Renal cortex interstitium (tissue), 11 donors: ENCODE data around the gene ARHGAP24. TPM values are rescaled to one million over a fixed set of nuclear protein-coding genes. Genes with fewer than 3 reads are reported as not detected.
A peak's percentile ranks its signal among the peaks of the same experiment; 100 is the strongest.
"Not testable (repeated sequence)": the region's sequence is repeated elsewhere in the genome, so short reads cannot be mapped to it uniquely, and the experiment has no call there.

Experiments used
- DNase-seq, 11 donors: peaks; one replicate each; pipeline ENCODE4 v3.0.0-alpha.2; 2013; ENCODE audit warnings: low read depth in 9 of 11, low spot score in 4 of 11; ENCODE audit errors: extremely low read depth in 1 of 11
- polyA plus RNA-seq, 3 donors: library from polyadenylated mRNA; unstranded; fragments of 120-200 nt; gene quantifications; one replicate each; pipeline ENCODE4 v1.2.1, GENCODE V29; 2013; ENCODE audit not compliant: insufficient read length in 3 of 3

Gene ARHGAP24
- polyA plus RNA-seq, 3 donors = 101 to 124 (median 118) TPM

DNA sequence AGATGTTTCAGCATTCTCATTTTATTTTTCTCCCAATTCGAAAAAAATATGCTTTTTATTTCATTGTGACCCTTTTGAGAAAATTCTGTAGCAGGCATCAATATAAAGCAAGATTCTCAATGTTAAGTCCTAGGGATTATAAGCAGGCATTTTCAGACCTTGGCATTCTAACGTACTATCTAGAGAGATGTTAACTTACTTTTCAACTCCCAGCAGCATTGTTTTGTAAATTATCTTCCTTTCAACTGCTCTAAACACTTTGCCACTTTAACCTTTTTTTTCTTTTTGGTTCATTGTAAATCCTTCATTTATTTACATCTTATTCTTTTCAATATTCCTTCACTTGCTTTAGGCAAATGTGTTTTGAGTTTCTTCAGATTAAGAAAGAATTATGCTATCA, 333.2 kb downstream of the ARHGAP24 start:
- no peak for DNase-seq

DNA sequence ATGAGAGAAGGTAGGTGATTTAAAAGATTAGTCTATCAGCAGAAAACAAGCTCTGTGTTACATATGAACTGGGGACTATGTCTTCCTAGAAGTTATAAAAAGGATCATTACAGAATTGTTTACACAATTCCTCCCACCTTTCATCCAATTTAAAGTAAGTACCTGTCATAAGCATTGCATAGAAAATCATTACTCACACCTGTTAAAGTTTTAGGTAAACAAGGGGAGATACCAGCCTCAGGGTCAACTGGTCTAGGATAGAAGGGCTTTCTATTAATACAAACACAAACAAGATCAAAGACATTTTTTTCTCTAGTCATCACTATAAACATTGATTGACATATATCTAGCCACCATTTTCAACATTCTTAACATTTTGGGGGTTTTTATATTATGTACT, 333.9 kb downstream of the ARHGAP24 start:
- DNase-seq = no peak

DNA sequence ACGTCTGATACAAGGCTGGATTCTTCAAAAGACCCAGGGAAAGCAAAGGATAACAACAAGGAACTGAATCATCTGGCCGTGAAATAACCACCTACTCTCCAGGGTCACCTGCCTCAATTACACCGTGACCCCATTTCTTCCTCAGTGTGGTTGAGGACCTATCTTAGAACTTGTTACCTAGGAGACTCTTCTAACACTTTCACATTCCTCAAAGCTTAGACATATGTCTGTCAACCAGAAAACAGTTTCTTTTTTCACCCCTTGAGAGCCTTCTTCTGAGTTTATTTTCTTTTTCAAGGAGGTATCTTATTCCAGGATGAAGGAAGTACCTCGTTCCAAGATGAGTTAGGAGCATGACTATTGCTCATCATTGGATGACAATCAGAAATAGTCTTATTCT, 337.8 kb downstream of the ARHGAP24 start:
- DNase-seq = no peak

DNA sequence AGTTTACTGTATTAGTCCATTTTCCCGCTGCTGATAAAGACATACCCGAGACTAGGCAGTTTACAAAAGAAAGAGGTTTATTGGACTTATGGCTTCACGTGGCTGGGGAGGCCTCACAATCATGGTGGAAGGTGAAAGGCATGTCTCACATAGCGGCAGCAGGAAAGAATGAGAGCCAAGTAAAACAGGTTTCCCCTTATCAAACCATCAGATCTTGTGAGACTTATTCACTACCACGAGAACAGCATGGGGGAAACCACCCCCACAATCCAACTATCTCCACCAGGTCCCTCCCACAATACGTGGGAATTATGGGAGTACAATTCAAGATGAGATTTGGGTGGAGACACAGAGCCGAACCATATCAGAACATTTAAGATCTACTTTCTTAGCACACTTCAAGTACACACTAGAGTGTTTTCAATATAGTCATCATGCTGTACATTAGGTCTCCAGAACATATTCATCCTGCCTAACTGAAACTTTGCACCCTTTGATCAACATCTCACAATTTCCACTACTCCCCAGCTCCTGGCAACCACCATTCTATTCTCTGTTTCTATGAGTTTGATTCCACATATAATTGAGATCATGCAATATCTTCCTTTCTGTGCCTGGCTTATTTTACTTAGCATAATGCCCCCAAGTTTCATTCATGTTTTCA, 341.0 kb downstream of the ARHGAP24 start:
- no peak for DNase-seq

DNA sequence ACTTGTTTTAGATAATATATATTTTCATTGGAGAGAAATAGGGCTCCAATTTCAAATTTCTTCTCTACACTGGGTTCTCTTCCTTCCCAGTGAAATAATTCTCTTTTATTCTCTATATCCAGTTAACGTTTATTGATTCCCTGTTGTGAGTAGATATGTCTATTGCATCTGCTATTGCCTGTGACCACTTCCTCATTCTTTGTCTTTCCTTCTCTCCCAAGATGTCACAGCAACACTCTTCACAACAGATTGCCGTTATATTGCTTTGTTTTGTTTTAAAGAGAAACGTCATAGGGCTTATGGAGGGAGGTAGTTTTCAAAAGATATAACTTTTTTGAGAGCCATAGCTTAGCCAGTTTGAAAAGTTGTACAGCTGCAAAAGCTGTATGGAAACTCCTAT, 343.8 kb downstream of the ARHGAP24 start:
- DNase-seq = no peak

DNA sequence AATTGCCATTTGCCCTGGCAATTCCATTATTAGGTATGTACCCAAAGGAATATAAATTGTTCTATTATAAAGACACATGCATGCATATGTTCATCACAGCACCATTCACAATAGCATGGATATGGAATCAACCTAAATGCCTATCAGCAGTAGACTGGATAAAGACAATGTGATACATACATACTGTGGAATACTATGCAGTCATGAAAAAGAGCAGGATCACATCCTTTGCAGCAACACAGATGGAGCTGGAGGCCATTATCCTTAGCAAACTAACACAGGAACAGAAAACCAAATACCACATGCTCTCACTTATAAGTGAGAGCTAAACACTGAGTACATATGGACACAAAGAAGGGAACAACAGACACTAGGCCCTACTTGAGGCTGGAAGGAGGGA, 345.2 kb downstream of the ARHGAP24 start:
- not testable (repeated sequence) for DNase-seq

DNA sequence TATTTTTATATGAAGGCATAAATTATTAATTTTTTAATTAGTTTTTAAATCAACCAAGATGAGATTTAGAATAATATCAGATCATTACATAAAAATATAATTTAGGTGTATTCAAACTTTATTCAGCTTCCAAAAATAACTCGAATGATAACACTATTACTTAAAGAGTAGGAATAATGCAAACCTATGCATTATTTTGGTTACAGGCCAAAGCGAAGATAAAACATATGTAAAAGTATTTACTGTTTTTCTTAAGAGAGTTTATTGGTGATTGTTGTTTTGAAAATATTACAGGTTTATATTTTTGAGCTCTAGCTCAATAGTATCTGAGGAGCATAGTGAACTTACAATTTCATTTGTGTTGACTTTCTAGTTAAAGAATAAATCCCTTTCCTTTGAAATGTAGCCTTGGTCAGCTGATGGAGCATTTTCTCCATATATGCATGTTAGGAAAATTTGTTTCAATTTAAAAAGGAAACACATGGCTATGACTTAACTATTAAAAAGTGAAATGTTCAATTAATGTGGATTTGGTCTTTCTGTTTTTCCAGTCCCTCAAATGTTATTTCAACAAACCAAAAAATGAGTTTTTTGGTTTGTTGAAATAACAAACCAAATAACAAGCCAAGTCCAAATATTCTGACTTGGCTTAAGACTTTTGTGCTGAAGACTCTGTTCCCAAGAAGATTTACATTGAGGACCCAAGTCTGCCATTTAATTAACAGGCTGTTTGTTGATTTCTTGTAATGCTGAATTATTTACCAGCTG, 346.9 kb downstream of the ARHGAP24 start:
- DNase-seq = no peak

DNA sequence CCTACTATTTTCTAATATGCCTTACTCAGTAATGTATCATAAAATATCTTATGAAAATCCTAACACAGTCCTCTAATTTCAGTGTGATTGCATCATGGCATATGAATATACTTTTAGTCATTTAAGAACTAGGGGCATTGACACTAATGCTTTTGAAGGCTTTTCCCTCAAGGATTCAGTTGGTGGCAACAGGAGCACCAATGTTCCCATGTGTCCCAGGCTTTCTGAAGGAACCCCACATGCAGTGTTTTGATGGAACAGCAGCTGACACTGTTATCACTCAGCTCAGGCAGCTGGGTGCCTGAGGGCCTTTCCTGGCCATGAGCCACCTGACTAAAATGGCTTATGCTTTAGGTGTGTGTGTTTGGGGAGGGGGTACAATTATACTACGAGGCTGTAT, 348.3 kb downstream of the ARHGAP24 start:
- no peak for DNase-seq

DNA sequence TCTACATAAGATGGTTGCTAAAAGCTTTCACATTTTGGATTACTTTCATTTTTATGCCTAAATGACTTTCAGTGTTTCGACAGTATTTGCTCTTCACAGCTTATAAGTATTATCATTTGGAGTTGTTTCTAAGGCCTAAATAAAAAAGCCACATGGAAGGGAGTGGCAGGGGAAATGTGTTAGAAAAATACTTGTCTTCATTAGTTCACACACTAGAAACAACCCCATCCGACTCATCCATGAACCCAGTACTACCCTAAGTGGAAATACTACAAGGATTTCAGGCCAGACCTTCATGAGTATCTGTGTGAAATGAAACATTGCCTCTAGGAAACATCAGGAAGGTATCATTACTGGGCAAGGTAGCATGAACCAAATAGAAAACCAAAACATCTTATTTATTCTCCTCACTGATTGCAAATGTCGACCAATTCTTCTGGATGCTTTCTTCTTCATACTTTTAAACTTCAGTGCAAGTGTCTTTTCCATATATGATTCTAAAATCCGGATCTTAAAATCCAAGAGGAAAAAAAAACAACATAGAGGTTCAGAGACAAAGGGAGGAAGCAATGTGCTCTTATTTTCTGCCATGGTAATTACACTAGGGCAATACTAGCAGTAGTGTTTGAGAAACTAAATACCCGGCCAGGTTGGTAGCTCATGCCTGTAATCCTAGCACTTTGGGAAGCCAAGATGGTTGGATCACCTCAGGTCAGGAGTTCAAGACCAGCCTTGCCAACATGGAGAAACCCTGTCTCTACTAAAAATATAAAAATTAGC, 349.4 kb downstream of the ARHGAP24 start:
- no peak for DNase-seq

DNA sequence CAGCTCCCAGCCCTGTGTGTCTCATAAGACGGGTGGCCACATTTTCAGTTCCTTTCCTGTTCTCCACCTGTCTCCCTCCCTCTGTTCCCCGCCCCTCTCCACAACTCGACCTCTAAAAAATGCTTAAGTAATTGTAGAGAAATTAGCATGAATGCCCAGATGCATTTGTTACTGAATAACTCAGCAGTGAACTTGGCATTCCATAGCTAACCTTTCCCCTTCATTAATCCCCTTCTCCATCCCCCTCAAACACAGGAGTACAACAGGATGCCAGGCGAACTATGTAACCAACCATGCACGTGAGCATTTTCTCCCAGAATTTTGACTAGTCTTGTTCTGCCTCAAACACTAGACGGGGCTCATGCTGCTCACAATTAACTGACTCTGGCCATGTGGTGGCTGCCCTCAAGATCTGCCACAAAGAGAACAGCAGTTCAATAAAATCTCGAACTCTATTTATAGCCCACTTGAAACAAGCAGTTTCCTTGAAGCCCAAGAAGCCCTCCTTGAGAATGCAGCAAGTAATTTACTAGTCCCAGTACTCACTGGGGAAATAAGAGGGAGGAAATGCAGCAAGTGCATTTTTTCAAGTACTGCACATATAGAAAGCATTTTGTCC, 351.2 kb downstream of the ARHGAP24 start:
- DNase-seq = peak; percentile 56 to 95 (median 84)

DNA sequence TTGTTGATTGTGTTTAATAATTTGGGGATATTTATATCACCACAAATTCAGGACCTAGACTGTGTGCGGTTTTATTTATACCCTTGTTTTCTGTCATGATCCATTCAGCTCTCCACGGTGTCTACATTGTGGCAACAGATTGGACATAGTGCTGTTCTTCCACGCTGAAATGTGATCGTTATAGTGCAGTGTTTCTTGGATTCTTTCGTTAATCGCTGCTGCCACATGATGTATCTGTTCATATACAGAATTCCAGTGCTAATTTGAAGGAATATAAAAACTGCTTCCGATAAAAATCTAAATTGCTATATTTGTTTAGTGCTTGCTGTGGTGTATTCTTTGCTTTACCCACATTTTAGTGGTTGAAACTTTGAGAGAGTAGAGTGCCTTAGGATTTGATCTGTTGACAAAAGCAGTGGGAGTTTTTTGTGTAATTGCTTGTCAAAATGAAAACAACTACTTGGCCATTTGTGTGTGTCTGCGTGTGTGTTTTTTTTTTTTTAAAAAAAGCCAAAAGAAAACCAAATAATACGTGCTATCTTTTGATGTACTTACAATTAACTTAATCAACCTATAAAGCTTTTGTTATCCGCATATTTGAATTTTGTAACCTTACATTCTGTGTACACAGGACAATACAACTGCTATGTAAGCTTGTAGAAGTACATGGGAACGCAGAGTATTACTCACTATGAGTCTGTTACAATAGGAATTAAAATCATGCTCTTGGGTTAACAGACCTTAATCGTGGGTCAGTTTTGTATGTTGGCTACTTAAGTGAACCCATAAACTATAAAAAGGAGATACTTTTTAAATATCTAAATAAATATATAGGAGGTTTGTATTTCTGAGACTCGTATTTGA, 353.3 kb downstream of the ARHGAP24 start:
- DNase-seq = no peak

DNA sequence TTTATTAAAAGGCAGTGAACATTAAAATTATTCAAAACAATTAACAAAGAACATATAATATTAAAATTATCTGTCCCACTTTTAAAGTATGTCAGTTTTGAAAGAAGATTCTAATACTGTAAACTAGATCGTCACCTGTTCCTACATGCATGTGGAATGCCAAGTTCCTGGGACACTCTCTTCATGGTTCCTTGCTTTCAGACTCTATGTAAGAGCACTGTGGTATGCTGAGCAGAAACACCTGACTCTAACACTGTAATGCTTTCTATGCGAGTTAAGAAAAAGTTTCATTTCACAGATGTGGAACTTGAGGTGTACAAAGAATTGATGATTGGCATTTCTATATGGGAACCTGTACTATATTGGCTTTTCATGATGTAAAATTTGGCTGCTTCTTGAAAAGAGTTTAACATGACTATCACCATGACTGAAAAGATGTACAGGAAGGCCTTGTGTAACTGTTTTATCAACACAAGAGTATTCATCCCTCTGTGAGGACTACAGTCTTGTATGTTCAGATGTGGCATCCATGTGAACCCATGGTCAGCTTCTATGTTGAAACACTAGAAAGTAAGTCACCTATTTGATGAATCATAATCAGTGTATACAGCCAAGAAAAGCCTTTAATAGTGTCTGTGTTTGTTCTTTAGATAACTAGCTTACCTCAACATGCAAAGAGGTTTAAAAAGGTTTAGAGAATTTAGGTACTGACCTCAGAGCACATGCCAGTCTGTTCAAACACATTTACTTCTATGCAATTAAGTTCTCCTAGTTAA, 354.5 kb downstream of the ARHGAP24 start:
- DNase-seq = peak in 1 of 11 donors; percentile 59

DNA sequence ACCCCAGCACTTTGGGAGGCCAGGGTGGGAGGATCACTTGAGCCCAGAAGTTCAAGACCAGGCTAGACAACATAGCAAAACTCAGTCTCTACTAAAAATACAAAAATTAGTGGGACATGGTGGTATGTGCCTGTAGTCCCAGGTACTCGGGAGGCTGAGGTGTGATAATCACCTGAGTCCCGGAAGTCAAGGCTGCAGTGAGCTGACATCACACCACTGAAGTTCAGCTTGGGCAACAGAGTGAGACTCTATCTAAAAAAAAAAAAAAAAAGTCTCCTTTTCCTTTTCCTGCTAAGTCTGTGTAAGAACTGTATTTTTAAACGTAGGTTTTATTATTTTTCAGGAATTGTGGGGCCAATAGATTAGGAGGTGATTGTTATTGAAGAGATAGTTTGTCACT, 356.7 kb downstream of the ARHGAP24 start:
- no peak for DNase-seq

DNA sequence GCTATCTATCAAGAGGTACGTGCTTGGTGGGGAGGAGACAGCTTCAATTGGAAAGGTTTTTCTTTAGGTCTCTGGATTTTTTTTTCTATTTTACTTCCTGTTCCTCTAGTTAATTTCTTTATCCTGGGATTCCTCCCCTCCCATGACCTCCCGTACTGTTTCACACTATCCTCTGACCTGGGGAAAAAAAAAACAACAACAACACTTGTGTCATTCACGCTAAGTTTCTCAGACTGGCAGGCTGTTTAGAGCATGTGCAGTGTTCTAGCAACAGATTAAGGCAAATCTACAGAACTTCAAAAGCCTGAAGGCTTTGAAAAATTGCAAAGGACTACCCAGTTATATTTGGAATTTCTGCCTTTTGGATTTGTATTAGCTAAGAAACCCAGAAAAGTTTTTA, 358.4 kb downstream of the ARHGAP24 start:
- no peak for DNase-seq

DNA sequence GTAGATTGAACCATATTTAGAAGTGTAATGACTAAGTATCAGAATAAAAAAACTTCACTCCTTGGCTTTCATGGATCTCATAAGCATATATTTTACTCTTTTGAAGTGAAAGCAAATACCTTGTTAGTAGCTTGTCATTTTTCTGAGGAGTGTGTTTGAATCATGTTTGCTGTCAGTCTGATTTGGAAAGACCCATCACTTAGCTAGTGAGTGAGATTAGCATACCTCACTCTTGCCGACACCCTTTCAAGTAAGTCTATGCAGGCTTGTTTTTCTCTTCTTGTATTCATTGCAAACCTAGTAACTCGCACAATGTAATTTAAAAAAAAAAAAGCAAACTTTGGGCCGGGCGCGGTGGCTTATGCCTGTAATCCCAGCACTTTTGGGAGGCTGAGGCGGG, 360.0 kb downstream of the ARHGAP24 start:
- no peak for DNase-seq

DNA sequence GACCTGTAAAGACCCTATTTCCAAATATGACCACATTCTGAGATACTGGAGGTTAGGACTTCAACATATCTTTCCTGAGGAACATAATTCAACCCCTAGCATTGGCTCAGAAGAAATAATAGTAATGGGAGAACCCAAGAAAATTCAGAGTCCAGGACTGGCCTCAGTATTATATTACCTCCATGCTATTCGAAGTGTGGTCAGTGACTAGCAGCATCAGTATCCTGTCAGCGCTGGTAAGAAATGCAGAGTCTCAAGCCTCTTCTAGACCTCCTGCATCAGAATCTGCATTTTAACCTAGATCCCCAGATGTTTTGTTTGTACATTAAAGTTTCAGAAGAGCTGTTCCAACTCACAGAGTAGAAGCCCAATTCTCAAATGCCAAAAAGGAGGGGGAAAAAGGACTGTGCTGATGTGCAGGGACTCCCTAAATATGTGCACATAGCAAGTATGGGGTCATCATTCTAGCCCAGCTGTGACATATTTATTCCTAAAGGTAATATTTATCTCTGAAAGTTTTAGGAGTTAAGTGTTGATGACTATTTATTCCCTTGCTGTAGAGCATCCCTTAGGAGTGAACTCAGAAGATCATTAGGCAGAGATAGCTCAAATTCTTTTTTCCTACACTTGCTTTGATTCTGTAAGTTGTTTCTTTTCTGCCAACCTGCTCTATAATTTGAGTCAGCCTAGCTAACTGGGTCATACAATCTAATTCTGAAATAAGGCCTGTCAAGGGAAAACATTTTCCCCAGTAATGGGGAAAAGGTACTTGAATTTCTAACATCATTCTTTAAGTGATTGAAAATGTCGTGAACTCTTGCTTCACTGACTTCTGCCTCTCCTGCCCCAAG, 361.9 kb downstream of the ARHGAP24 start:
- DNase-seq = no peak

DNA sequence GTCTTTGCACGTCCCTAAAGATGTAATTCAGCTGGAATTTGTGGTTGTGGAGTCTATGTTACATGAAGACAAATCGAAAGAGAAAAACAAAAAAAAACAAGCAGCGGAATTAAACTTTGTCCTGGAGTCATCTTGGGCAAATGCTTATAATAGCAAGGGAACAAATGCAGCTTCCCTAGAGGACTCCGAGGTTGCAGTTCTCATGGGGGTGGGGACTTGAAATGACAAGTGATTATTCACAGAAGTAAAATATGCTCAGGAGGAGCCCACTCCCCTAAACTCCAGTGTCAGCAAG, 362.4 kb downstream of the ARHGAP24 start:
- DNase-seq = no peak
